Caki2 (cell line): Measurements from ENCODE around the gene FMNL2. TPM values are rescaled to one million over a fixed set of nuclear protein-coding genes. Genes with fewer than 3 reads are reported as not detected.
A peak's percentile ranks its signal among the peaks of the same experiment; 100 is the strongest.

Experiments used
- DNase-seq: peaks from one replicate; pipeline ENCODE4 v3.0.0-alpha.2; 2015; ENCODE audit warnings: low read depth
- in situ Hi-C: cut with HindIII; loops from 2 replicates; pipeline ENCODE4 v1.10.0; 2016; ENCODE audit warnings: low sequenced_read_pairs, low pct_unique_long_range_greater_than_20kb, mixed read lengths
- total RNA-seq: library from RNA; depleted of rRNA; stranded (reverse); fragments of >200 nt; shearing (Covaris generic); gene quantifications from 2 replicates; pipeline ENCODE4 v1.2.3, GENCODE V29; 2014; ENCODE audit warnings: low replicate concordance

FMNL2 gene
- total RNA-seq, 1 experiment from 2014 or later = 15.8 TPM

DNA sequence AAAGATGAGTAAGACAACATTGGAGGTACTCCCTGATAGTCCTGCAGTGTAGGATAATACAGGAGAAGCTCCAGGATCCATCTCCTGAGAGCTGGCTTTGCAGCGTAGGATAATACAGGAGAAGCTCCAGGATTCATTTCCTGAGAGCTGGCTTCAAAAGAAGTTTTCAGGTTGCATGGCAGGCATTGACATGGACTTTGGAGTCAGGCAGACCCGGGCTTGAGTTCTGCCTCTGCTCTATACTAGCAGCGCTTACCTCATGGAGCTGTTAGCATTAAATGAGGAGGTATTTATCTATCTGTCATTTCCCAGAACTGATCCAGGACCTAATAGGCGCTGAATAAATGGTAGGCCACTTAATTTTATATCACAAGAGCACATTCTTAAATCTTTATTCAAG is 97.8 kb downstream of the FMNL2 start:
- in situ Hi-C loops = no loop called here
- DNase-seq = no peak

- no peak for DNase-seq
- in situ Hi-C loops = no loop called here
Observed at GRCh38 chr2:152433289-152433688, 98.3 kb downstream of the FMNL2 start.

DNA sequence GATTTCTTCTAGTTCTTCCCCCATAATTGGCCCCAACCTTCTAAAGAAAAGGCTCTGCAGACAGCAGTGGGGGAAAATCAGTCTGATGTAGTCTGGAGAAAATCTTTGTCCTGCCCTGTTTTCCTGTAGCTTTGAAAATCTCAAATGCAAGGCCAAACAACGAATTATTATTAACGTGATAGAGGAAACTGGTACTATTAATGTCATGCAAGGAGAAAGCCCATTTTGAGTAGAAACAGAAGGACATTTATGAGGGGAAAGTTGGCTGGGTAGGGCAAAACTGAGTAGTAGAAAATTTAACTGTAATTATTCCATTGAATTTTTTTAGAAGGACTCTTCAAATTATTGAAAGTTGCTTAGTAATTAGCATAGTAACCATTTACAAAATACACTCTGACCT is 98.8 kb downstream of the FMNL2 start:
- in situ Hi-C loops = no loop called here
- DNase-seq = no peak

GRCh38 chr2:152434395-152435182 is 99.6 kb downstream of the FMNL2 start:
- DNase-seq = no peak
- in situ Hi-C loops = no loop called here

- DNase-seq = no peak
- in situ Hi-C loops = no loop called here
Observed at GRCh38 chr2:152436148-152436547, 101.2 kb downstream of the FMNL2 start.

DNA sequence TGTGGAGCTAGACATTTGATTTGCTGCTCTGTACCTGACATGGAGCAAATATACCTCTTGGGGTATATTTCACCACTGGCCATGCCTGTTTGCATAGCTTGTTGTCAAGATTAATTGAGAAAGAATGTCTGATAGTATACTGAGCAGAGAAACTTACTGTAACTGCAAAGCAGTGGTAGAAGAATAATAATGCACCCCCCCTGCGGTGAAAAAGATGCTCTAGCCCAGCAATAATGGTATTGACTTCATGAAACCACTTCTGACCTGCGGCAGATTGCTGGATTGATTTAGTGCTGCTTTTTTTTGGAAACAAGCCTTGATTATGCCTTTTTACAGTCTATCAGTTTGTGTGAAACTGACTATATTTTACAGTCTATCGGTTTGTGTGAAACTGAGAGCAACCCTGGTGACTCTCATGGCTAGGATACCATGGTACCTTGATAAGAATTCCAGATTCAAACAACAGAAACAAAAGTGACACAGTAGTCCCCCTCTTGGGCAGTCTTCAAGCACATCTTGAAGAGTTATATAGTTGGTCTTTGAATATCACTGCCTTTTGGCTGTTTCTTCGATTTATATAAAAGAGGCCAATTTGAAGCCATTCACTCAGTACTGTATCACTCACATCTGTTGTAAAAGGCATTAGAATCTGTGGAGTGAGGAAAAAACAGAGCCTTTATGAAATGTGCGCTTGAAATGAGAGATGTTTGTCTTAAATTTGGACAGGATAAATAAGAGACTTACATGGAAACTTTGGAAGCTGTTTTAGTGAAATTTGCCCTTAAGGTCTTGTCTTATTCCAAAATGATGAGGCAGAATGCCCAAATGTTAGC is 102.5 kb downstream of the FMNL2 start:
- no peak for DNase-seq
- in situ Hi-C loops = no loop called here

GRCh38 chr2:152440049-152440448 is 105.1 kb downstream of the FMNL2 start:
- no peak for DNase-seq
- in situ Hi-C loops = no loop called here

DNA sequence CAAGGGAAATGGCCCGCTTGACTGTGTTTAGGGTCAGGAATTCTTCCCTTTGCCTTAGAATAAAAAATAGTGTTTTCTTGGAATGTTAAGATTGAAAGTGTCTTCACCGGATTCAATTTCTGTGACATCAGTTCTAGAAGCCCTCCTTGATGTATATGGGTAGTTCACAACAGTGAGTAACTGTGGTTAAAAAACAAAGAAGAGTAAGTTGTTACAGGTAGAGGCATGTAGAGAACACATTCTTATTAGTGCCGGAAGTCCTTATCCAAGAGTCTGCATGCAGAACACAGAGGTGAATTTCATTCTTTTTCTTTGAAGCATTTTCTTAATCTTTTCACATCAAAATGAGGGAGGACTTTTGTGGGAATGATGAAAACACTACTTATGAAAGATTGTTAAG is 105.5 kb downstream of the FMNL2 start:
- in situ Hi-C loops = no loop called here

DNA sequence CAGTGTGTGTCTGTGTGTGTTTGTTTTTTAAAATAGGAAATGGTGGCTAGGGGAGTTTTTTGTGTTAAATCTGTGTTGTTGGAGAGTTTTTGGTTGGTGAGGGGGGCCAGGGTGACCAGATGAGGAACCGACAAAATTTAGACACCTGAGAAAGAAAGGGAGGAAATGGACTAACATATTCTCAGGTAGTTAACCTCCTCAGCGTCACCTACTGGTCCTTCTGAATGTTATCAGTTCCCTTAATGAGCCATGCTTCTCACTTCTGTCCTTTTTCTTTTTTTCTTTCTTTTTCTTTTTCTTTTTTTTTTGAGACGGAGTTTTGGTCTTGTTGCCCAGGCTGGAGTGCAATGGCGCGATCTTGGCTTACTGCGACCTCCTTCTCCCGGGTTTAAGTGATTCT is 107.0 kb downstream of the FMNL2 start:
- in situ Hi-C loops = no loop called here
- DNase-seq = no peak

More for the DNA sequence above, 105.5 kb downstream of the FMNL2 start:
- DNase-seq = no peak

DNA sequence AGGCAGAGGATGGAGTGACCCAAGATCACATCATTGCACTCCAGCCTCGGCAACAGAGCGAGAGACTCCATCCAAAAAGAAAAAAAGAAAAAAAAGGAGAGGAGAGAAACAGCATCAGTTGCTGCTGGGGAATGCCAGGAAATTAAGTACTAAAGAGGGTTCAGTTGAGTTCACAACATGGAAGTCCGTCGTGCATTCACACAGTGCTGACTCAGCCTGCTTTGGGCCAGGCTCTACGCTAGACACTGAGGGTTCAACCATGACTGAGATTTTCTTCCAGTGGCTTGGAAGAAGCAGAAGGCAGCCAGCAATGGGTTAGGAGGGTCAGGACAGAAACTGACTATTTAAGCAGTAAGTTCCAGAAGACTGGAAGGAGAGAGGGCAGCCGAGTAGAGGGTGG is 108.8 kb downstream of the FMNL2 start:
- no peak for DNase-seq
- in situ Hi-C loops = no loop called here

DNA sequence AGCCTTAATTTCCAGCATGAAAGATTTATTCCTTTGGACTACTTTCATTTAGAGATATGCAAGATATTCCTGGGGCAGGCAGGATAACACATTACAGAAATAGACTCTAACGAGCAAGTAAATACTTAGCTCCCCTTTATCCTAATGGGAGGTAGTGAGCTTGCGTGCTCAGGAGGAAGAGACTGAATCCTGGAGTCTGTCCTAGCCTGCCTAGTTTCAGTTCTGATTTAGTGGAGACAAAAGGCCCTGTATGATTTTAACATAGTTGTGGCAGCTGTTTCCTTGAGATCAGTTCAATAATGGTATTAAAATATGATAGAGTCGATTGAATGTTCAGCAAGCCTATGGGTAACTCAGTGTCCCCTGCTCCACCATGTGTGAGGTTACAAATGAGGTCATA is 109.5 kb downstream of the FMNL2 start:
- in situ Hi-C loops = no loop called here
- no peak for DNase-seq

DNA sequence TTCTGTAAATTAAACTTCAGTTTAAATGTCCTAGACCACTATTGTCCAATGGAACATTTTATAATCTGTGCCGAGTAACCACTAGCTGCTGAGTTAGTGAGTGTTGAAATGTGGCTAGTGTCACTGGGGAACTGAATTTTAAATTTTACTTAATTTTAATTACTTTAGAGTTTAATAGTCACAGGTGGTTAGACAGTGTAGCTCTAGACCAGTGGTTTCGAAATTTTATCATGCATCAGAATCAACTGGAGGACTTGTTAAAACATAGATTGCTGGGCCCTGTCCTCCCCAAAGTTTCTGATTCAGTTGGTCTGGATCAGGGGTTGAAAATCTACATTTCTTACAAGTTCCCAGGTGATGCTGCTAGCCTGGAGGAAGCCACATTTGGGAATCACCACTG is 110.4 kb downstream of the FMNL2 start:
- in situ Hi-C loops = no loop called here
- no peak for DNase-seq

DNA sequence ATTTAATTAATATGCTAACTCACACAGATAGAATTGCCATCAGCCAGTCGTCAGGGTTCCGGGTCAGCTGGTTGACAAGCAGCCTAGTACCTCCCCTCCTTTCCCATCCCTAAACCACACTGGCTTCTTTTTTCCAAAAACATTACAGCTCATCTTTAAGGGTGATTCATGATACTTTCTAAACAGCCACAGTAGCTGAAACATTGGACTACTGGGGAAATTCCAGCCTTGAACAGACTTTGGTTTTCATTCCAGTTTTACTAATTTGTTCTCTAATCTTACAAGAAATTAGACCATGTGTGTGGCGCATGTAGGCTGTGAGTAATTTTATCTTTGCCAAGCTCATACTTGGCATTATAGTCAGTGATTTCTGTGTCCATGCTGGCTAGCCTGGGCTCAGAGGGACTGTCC is 110.8 kb downstream of the FMNL2 start:
- peak; percentile 84 for DNase-seq
- in situ Hi-C loops = no loop called here

- in situ Hi-C loops = no loop called here
- no peak for DNase-seq
Observed at GRCh38 chr2:152446213-152446612, 111.2 kb downstream of the FMNL2 start.

GRCh38 chr2:152447897-152448296 is 112.9 kb downstream of the FMNL2 start:
- no peak for DNase-seq
- in situ Hi-C loops = no loop called here

- DNase-seq = no peak
- in situ Hi-C loops = no loop called here
Observed at GRCh38 chr2:152448606-152449005, 113.6 kb downstream of the FMNL2 start.

DNA sequence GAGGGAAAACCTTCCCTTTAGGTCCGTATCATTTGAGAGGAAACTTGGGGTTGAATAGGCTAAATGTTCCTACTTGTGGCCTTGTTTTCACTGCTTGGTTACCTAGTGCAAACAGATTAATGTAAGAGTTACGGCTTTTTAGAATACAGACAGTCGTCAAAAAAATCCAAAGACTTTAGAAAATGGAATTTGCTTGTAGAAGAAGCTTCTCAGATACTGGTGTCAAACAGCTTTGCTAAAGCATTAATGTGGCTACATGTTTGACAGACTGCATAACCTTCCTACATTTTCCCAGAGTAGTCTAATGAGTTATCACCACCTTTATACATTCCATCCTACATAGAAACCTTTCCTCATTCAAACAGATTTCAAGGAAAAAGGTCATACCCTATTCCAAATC is 114.6 kb downstream of the FMNL2 start:
- no peak for DNase-seq
- in situ Hi-C loops = no loop called here

GRCh38 chr2:152450176-152450575 is 115.2 kb downstream of the FMNL2 start:
- in situ Hi-C loops = no loop called here
- no peak for DNase-seq

GRCh38 chr2:152452256-152452973 is 117.4 kb downstream of the FMNL2 start:
- in situ Hi-C loops = no loop called here
- no peak for DNase-seq
